ENCODE data around the gene FLAD1. TPM values are rescaled to one million over a fixed set of nuclear protein-coding genes. Genes with fewer than 3 reads are reported as not detected.

Gene FLAD1
- 31.4 and 37.9 TPM in 2 replicates for total RNA-seq (2014; rRNA removed; shearing (Covaris generic))

DNA sequence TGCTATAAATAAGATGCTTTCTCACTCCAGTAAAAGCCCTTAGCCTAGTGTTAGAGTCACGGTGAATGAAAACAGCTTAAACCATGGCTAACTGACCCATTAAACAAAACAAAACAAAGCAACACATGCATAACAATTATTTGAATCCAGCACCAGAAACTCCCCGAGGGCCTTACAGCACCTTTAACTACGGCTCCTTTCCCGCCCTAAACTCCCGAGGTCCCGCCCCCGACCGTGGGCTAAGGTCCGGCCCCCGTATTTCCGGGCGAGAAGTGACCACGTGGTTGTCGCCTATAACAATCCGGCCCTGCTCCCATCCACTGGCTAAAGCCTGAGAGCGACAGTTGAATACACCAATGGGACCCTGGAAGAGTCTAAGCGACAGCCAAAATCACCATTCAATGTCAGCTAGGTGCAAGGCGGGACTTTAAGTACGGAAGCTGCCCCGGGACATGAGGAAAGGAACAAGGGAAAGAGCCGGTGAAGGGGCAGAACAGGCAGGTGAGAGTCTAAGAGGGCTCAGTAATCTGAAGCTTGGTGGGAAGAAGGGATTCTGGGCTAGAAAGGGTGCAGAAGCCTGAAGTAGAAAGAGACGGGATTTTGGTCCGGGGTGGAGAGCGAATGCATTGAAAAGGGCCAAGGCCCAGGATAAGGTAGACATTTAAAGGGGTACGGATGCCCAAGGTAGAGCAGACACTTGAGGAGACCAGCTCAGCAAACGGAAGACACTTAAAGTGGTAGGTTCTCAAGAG is at the start of gene FLAD1:
FLAD1 (plus strand) TSS at position 448 of the 752 bp plus-strand sequence. CDS start 351 bp downstream, outside the sequence.
- peak; percentile 99 for DNase-seq (ENCODE audit: low spot score)

DNA sequence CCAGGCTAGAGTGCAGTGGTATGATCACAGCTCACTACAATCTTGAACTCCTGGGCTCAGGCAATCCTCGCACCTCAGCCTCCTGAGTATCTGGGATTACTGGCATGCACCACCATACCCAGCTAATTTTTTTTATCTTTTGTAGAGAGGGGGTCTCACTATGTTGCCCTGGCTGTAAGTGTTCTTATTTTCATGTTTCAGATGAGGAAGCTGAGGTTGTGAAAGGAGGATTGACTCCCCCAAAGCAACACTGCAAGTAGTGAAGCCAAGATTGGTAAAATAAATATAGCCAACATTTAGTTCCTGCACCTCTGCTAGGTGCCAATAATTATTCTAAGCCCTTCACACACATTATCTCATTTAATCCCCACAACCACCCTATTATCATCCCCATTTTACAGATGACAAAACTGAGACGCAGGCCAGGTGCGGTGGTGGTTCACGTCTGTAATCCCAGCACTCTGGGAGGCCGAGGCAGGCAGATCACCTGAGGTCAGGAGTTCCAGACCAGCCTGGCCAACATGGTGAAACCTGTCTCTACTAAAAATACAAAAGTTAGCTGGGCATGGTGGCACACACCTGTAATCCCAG is 48.7 kb upstream of the FLAD1 start:
- DNase-seq (ENCODE audit: low spot score) = no peak

DNA sequence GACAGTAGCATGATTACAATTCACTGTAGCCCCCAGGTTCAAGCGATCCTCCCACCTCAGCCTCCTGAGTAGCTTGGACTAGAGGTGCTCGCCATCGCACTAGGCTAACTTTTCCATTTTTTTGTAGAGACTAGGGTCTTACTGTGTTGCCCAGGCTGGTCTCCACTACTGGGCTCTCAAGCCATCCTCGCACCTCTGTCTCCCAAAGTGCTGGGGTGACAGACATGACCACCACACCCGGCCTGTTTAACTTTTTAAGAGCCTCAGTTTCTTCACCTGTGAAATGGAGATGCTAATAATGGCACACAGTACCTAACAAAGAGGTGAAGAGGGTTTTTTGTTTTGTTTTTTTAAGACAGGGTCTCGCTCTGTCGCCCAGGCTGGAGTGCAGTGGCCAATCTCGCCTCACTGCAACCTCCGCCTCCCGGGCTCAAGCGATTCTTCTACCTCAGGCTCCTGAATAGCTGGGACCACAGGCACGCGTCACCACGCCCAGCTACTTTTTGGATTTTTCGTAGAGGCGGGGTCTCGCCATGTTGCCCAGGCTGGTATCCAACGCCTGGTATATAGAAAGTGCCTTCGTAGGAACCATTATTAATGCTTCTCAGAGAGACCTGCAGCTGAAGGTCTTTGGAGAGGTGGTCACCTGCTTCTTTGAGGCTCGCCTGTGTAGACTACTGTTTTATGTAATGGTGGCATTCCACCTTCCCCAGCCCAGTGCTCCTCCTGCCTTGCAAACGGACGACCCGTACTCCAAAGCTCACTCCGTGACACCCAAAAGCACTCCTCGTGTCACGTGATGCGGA is 47.2 kb upstream of the FLAD1 start:
- no peak for DNase-seq (ENCODE audit: low spot score)

DNA sequence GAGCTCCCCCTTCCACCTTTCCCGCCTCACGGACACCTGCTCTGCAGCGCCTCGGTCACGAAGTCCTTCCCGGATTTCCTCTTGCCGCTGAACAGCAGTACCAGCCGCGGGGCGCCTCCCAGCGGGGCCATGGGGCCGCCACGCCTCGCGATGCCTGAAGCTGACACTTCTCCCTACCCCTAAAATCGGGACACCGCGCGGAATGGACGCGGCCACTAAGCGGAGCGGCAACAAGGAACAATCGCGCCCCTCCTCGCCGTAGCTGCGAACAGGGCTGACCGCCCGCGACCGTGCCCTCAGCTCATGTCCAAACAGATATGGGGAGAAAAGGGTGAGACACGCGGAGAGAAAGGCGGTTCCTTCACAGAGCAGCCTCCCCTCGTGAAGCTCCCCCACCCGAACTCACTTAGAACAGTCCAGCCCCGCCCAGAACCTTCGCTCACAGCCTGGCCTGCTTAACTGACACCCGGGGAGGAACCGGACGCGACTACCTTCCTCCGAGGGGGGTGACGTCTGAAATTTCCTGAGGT is 46.5 kb upstream of the FLAD1 start, which contains the start of gene PMVK:
PMVK (minus strand) TSS at position 165 of the 530 bp plus-strand sequence; CDS start at position 131, 34 bp downstream.
- DNase-seq (ENCODE audit: low spot score) = peak; percentile 88

DNA sequence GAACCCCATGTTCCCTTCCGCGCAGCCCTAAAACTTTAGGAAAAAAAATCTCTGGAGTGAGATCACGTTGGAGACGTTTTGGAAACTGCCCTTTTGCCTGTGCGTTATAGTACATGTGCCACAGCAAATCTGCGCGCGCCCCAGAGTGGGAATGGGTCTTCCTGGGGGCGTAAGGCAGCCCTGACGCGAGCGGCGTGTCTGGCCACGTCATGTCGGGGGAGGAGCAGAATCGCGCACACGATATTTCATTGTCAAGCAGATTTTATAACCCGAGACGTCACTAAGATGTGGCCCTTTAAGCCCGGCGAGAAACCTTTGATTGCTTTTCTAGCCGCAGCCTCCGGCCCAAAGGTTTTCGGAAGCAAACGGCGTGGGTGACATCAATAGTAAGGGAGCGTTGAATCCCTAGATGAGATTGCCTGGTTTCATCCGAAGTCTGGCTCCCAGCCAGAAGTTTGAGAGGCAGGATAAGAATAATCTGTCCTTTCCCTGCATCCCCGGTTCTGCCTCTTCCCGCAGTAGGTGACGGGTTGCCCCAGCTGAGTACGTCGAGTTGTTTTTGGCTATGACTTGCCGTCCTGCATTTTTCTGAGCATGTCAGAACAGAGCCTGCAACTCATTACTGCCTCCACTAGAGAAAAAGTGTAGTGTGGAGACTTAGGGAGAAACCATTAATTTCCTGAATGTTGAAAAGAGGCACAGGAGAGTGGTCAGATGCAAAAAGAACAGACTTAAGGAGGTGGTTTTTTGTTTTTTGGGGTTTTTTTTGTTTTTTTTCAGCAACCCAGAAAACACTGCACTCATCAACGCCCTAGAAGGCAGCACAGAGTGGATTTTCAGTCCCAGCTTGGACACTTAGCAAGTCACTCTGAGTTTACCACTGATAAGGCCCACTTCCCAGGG is 45.8 kb upstream of the FLAD1 start:
- peak; percentile 88 for DNase-seq (ENCODE audit: low spot score)

DNA sequence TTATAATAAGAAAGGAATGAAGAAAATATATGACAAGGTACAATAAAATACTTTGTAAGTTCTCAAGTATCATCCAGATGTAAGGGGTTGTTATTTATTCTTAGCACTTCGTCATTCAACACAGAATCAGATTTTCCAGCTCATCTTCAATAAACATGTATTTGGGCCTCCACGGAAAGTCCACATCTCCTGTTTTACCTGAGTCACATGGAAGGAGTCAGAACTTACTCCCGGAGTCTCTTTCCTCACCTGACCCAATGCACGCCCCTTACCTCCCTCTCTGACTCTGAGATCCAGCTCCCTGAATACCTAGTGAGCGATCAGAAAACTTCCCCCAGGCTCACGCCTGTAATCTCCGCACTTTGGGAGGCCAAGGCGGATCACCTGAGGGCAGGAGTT is 45.2 kb upstream of the FLAD1 start:
- DNase-seq (ENCODE audit: low spot score) = no peak

DNA sequence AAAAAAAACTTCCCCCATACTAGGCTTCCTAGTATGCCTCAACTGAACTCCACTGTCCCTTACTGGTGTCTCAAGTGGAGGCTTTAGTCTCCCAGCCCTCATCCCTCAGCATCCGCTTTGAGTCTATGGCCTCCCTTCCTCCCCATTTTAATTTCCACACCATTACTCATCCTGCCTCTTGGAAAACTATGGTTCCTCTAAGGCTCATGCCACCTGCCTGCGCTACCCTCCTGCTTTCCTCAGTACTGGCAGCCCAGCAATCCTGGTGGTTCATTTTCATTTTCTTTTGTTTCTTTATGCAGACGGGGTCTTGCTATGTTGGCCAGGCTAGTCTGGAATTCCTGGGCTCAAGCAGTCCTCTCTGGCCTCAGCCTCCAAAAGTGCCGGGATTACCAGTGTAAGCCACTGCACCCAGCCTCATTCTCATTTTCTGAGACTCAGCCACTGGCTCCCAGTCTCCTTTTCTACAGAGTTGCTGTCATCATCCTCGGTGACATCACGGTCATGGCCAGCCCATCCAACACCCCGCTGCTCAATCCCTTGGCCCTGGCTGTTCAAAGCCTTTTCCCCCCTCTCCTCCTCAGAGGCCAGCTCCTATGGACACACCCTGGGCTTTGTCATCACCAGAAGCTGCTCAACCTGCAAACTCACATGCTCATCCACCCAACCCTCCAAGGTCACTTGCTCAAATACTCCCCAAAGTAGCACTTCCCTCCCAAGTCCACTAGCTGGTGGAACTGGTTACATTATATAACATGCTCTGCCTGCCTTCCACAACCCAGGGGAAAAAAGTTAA is 44.3 kb upstream of the FLAD1 start:
- no peak for DNase-seq (ENCODE audit: low spot score)

DNA sequence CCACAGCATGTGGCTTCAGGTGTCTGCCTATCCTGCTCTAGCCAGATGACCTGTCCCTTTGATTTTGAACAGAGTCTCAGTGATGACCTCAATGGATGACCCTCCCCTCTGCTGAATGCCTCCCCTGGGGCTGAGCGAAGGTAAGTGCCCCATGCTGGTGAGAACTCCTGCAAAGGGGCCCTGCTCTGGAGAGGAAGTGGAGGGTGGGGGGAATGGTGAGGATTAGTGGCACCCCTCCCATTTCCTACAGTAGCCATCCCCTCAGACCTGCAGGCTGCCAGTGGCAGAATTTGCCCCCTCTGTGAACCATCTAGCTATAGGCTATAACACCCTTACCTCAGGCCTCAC is 43.0 kb upstream of the FLAD1 start:
- no peak for DNase-seq (ENCODE audit: low spot score)

DNA sequence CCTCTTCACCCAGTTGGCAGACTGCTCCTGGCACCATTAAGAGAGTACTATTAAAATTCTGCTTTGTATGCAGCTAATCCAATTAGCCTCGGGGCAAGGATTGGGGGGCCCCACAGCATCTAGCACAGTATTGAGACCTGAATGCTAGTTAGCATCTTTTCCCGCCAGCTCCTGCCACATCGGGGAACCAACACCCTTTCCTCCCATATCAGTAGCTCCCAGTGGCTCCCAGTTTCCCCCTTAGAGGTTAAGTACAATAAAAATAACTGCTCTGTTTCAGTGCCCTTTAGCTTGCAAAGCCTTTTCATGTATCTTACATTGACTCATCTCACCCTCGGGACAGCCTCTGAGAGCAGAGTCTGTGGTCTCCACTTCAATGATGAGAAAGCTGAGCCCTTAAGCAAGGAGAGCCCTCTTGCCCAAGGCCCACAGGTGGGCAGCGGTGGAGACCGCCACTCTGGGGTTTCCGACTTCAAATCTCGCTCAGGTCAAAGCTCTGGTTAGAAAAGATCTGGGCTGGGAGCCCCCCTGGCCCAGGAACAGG is 42.4 kb upstream of the FLAD1 start:
- no peak for DNase-seq (ENCODE audit: low spot score)

DNA sequence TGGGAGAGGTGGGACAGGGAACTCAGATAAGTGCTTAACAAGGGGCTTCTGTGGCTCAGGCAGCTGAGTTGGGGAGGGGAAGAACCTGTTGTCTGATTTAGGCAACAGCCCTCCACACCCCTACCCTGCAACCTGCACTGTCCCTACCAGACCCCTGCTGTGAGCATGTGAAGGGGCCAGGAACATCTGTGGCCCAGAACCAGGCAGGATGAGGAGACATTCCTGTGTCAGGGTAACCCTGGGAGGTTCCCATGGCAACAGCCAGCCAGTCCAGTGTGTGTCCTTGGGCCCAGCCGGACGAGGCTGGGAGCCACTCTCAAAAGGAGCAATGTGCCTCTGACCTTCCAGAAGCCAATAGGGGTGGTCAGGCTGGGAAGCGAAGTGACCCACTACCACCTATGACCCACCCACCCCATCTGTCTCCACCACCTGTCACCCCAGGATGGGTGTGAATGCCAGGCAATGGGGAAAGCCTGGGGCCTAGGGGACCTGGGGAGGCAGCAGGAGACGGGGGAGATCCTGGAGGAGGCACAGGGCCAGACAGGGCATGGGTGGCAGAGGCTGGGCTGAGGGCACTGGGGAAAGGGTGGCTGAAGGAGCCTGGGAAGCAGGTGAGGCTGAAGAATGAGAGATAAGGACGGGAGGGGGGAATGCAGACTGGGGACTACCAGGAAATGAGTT is 41.7 kb upstream of the FLAD1 start:
- DNase-seq (ENCODE audit: low spot score) = no peak

DNA sequence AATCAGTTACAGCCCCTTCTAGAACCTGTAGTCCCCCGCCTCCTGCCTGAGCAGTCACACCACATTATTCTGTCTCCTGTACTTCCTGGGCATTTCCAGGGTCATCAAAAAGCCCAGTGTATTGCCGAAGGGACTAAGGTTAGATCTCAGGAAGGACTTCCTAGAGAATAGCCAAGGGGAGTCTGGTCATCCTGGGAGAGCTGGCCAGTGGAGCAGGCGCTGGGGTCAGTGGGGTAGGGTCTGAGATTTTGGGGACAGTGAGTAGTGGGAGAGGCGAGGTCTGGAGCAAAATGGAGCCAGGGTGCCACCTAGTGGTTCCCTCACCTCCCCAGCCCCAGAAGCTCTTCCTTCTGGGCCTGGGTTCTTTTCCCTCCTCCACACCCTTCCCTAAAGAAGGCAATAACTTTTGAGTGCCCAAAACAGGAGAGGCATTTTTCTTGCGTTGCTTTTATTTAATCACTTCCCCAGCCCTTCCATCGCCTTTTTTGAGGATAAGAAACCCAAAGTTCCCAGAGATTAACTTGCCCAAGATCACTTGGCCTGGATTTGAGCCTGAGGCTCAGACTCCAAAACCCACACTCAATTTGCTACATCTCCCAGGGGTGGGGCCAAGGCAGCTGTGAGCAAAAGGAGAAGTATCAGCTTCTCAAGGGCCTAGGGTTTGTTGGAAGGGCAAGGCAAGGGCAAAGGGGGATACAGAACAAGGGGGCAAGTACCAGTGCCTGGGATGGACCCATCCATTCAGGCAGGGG is 39.3 kb upstream of the FLAD1 start:
- no peak for DNase-seq (ENCODE audit: low spot score)

DNA sequence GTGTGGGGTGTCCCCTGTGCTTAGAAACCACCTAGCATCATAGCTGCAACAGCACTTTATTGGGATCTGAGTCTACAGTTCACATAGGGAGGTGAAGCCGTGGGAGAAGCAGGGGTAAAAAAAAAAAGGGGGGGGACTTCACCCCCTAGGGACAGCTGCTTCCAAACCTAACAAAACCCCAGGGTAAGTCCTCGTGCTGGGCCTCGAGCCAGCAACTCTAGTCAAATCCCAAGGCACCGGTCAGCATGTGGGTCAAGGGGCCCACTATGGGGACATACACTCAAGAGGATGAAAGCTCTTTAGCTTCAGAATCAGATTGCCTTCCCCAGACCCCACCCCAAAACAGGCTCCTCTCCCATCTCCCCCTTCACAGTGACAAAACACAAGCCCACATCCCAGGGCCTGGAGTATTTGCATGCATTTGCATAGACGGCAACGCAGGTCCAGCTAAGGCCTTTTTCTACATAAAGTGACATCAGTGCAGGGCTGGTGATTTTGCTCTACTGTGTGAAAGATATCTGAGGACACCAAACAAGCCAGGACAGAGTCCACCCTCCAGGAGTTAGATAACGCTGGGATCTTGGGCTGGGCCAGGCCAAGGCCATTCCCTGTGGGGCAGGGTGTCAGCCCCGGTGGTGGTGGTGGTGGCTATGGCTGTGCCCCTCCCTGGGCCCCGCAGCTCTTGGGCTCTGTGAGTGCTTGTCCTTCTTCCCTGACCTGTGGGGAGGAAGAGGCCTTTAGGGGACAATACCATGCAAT is 38.6 kb upstream of the FLAD1 start:
- no peak for DNase-seq (ENCODE audit: low spot score)

DNA sequence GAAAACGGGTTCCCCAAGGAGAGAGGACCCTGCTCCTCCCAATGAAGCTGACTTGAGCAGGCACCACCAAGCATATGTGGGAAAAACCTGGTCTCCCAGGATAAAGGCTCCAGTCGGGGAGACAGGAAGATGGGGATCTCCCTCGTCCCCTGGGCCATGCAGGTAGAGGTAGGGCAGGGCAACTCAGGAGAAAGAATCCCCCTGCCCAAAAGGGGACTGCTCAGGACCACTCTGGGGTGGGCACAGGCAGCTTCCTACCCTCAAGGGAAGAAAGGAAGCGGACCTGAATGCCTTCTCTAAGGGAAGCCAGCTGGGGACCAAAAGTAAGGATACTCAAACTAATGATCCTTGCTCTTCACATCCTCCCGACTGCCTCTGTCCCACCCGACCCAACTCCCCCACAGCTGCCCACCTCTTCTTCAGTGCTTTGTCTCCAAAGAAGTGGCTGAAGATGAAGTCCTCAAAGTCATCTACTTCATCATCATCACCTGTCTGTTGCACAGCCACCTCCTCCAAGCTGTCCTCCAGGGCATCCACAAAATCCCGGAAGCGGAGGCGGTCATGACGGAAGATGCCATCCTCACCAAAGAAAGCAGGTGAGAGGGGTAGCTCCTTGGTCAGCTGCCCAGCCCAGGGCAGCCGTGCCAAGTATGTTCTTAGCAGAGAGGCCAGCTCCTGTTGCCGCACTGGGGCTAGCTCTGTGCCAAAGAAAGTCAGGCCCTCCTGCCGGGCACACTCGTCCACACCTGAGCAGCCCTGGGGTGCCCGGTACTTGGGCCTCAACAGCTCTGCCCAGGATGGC is 37.8 kb upstream of the FLAD1 start:
- DNase-seq (ENCODE audit: low spot score) = no peak

DNA sequence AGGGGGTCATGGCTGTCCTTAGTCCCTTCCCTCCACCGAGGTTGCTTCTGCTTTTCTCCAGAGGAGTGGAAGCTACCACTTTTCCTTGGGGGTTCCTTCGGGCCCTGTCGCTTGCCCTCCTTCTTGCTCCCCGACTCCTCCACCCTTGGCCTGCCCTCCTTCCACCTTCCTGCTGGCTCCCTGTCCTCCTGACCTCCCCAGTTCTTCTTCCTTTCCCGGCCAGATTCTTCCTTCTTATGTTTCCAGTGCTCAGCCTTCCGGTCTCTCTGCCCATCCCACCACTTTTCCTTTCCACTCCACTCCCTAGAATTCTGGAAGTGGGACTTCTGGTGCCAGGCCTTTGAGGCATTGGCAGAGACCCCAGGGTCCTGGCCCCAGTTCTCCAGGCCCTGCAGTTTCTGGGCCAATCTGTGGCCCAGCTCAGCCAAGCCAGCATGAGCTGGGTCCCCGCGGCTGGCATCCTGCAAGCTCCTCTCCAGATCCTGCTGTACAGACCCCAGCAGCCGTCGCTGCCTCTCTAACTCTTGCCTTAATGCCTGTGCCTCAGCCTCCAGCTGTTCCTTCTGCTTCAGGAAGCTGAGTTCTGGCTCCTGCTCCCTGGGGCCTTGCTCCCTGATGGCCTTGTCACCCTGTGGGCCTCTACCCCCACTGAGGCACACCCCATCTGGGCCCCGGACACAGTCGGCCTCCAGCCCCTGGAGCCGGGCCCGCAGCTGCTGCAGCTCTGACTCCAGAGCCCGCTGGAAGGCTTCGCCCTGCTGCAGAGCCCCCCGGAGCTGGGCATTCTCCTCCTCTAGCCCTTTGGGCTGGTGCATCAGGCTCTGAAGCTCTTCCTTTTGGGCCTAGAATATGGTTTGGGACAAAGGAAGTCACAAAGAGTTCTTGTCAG is 36.9 kb upstream of the FLAD1 start:
- no peak for DNase-seq (ENCODE audit: low spot score)

DNA sequence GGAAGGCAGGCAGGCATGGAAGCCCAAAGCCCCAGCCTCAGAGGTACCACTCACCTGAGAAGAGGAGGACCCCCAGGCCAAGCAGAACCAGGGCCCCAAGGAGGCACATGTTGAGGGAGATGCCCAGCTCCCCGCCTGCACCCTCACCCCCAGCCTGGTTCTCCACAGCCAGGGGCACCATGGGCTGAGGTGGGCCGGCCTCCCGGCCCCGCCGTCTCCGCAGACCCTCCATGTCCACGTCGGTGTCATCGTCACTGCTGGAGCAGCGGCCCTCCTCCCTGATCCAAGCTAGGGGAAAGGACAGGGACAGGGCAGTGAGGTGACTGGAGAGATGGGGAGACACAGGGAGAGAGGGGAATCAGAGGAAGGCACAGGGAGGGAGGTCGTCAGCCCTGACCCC is 35.1 kb upstream of the FLAD1 start:
- DNase-seq (ENCODE audit: low spot score) = no peak
